HEK293 (cell line): ENCODE data around the gene SHC3.

Experiments used
- CTCF ChIA-PET: fragments of 350-600 bp; formaldehyde crosslinking; extraction: SDS; loops from one replicate; lab custom pipeline; 2021; ENCODE audit warnings: antibody characterized with exemption; lab: Yijun Ruan, JAX
- POLR2A ChIA-PET: fragments of 300-600 bp; formaldehyde crosslinking; extraction: SDS; loops from one replicate; lab custom pipeline; 2020; ENCODE audit warnings: antibody characterized with exemption, inconsistent platforms; lab: Yijun Ruan, JAX
- H3K27ac ChIP-seq: fragments of 200-500 bp; sonication (Bioruptor generic); 2 replicates; pipeline ENCODE4 v1.5.1; 2014; ENCODE audit warnings: low read depth, low read length, control low read depth, inconsistent platforms; ENCODE audit errors: extremely low read depth
- H3K36me3 ChIP-seq, 2 experiments: fragments of 200-500 bp in 1 of 2; sonication (Bioruptor generic) in 1 of 2; 1 replicate in 1 of 2; 2 replicates in 1 of 2; pipeline ENCODE4 v1.5.1; 2014 to 2017; ENCODE audit warnings: inconsistent platforms in 2 of 2, low read length in 2 of 2; ENCODE audit not compliant: control insufficient read depth in 2 of 2, insufficient read depth in 1 of 2
- H3K4me1 ChIP-seq: fragments of 200-500 bp; sonication (Bioruptor generic); 2 replicates; pipeline ENCODE4 v1.5.1; 2014; ENCODE audit warnings: mild to moderate bottlenecking, low read length, inconsistent platforms; ENCODE audit not compliant: control insufficient read depth, insufficient read depth
- H3K4me3 ChIP-seq: 2 replicates; pipeline ENCODE4 v1.5.1; 2011; ENCODE audit warnings: low read depth, mild to moderate bottlenecking, control low read depth, low read length, moderate library complexity
- H3K9me3 ChIP-seq: fragments of 200-500 bp; sonication (Bioruptor generic); 2 replicates; pipeline ENCODE4 v1.5.1; 2014; ENCODE audit warnings: low read depth, low read length, inconsistent platforms; ENCODE audit not compliant: control insufficient read depth, insufficient read depth
- HOXC10 ChIP-seq: sonication (generic); formaldehyde crosslinking; IDR thresholded peaks from 2 replicates; pipeline ENCODE4 v1.8.1; 2023; ENCODE audit warnings: mild to moderate bottlenecking, missing genetic modification reagents
- SCRT2 ChIP-seq: fragments of 450-650 bp; formaldehyde crosslinking; IDR thresholded peaks from 2 replicates; pipeline ENCODE4 v1.5.1; 2016; ENCODE audit warnings: missing biosample characterization, missing genetic modification characterization
- TCF7L2 ChIP-seq: IDR thresholded peaks from 2 replicates; pipeline ENCODE4 v1.6.1; 2011; ENCODE audit warnings: low read depth, mild to moderate bottlenecking, inconsistent platforms, low read length, moderate library complexity, borderline replicate concordance
- ZFP69B ChIP-seq: fragments of 450-650 bp; formaldehyde crosslinking; IDR thresholded peaks from 2 replicates; pipeline ENCODE4 v1.5.1; 2016; ENCODE audit warnings: missing biosample characterization, missing genetic modification characterization
- ZNF140 ChIP-seq: fragments of 450-650 bp; formaldehyde crosslinking; IDR thresholded peaks from 2 replicates; pipeline ENCODE4 v1.5.1; 2016; ENCODE audit warnings: missing biosample characterization, missing genetic modification characterization
- ZNF16 ChIP-seq: fragments of 450-650 bp; formaldehyde crosslinking; IDR thresholded peaks from 2 replicates; pipeline ENCODE4 v1.5.1; 2016; ENCODE audit warnings: low read depth, missing biosample characterization, missing genetic modification characterization
- ZNF174 ChIP-seq: fragments of 450-650 bp; formaldehyde crosslinking; IDR thresholded peaks from 2 replicates; pipeline ENCODE4 v1.5.0; 2017; ENCODE audit warnings: missing biosample characterization, mild to moderate bottlenecking, missing genetic modification characterization
- ZNF341 ChIP-seq: fragments of 450-650 bp; formaldehyde crosslinking; IDR thresholded peaks from 2 replicates; pipeline ENCODE4; 2016; ENCODE audit warnings: low read depth, missing biosample characterization, missing genetic modification characterization
- ZNF350 ChIP-seq: fragments of 450-650 bp; formaldehyde crosslinking; IDR thresholded peaks from 2 replicates; pipeline ENCODE4 v1.5.0; 2017; ENCODE audit warnings: missing biosample characterization, mild to moderate bottlenecking, missing genetic modification characterization
- ZNF561 ChIP-seq: fragments of 450-650 bp; IDR thresholded peaks from 2 replicates; pipeline ENCODE4 v1.5.1; 2018; ENCODE audit warnings: missing biosample characterization, missing genetic modification characterization, borderline replicate concordance
- ZNF600 ChIP-seq: fragments of 450-650 bp; formaldehyde crosslinking; IDR thresholded peaks from 2 replicates; pipeline ENCODE4 v1.5.1; 2016; ENCODE audit warnings: missing biosample characterization, missing genetic modification characterization
- ZNF837 ChIP-seq: fragments of 450-650 bp; formaldehyde crosslinking; IDR thresholded peaks from 2 replicates; pipeline ENCODE4 v1.5.1; 2016; ENCODE audit warnings: missing biosample characterization, missing genetic modification characterization
- ZXDB ChIP-seq: fragments of 450-650 bp; formaldehyde crosslinking; IDR thresholded peaks from 2 replicates; pipeline ENCODE4 v1.5.1; 2016; ENCODE audit warnings: missing biosample characterization, missing genetic modification characterization
- TF ChIP-seq, protein P1 (sequence below): fragments of 450-650 bp; formaldehyde crosslinking; IDR thresholded peaks from 2 replicates; pipeline ENCODE4 v1.5.1; 2017; ENCODE audit warnings: missing biosample characterization, missing genetic modification characterization
- TF ChIP-seq, protein P2 (sequence below): fragments of 450-650 bp; formaldehyde crosslinking; optimal IDR thresholded peaks from 2 replicates; pipeline ENCODE3; 2016; ENCODE audit warnings: missing biosample characterization, mild to moderate bottlenecking, missing genetic modification characterization
- TF ChIP-seq, protein P3 (sequence below): fragments of 450-650 bp; formaldehyde crosslinking; IDR thresholded peaks from 2 replicates; pipeline ENCODE4 v1.5.1; 2016; ENCODE audit warnings: missing biosample characterization, missing genetic modification characterization
- TF ChIP-seq, protein P4 (sequence below): fragments of 450-650 bp; formaldehyde crosslinking; IDR thresholded peaks from 2 replicates; pipeline ENCODE4 v1.5.1; 2017; ENCODE audit warnings: missing biosample characterization, mild to moderate bottlenecking, missing genetic modification characterization, moderate library complexity

Gene SHC3

DNA sequence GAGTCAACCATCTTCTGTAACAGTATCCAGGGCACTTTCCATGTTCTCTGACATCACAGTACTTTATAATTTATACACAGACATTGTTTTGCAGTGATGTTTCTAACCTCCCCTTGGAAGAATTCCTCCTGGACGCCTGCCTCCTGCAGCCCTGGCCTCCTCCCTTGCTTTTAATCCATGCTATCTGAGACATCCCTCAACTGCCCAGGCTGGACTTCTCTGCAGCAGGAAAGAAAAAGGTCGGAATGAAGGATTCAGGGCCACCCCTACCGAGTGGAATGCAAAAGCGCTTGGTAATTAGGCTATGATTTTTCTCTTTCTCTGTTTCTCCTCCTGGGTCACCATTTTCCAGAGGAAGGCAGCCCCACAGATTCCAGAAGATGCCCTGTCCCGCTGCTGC is 47.0 kb upstream of the SHC3 start:
- TF ChIP-seq ZNF350 (tag by site-specific recombination) (no peak), ZNF174 (tag by site-specific recombination) (no peak), HOXC10 (CRISPR knock-in tag) (no peak), ZNF600 (tag by site-specific recombination) (no peak), ZNF16 (tag by site-specific recombination) (no peak), ZNF837 (tag by site-specific recombination) (no peak), ZXDB (no peak), SCRT2 (tag by site-specific recombination) (no peak), ZNF341 (no peak), TCF7L2 (no peak), ZNF561 (tag by site-specific recombination) (no peak)
- TF ChIP-seq, protein P1, sequence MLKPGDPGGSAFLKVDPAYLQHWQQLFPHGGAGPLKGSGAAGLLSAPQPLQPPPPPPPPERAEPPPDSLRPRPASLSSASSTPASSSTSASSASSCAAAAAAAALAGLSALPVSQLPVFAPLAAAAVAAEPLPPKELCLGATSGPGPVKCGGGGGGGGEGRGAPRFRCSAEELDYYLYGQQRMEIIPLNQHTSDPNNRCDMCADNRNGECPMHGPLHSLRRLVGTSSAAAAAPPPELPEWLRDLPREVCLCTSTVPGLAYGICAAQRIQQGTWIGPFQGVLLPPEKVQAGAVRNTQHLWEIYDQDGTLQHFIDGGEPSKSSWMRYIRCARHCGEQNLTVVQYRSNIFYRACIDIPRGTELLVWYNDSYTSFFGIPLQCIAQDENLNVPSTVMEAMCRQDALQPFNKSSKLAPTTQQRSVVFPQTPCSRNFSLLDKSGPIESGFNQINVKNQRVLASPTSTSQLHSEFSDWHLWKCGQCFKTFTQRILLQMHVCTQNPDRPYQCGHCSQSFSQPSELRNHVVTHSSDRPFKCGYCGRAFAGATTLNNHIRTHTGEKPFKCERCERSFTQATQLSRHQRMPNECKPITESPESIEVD: no peak
- TF ChIP-seq, protein P2, sequence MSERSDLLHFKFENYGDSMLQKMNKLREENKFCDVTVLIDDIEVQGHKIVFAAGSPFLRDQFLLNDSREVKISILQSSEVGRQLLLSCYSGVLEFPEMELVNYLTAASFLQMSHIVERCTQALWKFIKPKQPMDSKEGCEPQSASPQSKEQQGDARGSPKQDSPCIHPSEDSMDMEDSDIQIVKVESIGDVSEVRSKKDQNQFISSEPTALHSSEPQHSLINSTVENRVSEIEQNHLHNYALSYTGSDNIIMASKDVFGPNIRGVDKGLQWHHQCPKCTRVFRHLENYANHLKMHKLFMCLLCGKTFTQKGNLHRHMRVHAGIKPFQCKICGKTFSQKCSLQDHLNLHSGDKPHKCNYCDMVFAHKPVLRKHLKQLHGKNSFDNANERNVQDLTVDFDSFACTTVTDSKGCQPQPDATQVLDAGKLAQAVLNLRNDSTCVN (tag by site-specific recombination): no peak
- TF ChIP-seq, protein P3, sequence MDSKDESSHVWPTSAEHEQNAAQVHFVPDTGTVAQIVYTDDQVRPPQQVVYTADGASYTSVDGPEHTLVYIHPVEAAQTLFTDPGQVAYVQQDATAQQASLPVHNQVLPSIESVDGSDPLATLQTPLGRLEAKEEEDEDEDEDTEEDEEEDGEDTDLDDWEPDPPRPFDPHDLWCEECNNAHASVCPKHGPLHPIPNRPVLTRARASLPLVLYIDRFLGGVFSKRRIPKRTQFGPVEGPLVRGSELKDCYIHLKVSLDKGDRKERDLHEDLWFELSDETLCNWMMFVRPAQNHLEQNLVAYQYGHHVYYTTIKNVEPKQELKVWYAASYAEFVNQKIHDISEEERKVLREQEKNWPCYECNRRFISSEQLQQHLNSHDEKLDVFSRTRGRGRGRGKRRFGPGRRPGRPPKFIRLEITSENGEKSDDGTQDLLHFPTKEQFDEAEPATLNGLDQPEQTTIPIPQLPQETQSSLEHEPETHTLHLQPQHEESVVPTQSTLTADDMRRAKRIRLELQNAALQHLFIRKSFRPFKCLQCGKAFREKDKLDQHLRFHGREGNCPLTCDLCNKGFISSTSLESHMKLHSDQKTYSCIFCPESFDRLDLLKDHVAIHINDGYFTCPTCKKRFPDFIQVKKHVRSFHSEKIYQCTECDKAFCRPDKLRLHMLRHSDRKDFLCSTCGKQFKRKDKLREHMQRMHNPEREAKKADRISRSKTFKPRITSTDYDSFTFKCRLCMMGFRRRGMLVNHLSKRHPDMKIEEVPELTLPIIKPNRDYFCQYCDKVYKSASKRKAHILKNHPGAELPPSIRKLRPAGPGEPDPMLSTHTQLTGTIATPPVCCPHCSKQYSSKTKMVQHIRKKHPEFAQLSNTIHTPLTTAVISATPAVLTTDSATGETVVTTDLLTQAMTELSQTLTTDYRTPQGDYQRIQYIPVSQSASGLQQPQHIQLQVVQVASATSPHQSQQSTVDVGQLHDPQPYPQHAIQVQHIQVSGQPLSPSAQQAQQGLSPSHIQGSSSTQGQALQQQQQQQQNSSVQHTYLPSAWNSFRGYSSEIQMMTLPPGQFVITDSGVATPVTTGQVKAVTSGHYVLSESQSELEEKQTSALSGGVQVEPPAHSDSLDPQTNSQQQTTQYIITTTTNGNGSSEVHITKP (tag by site-specific recombination): no peak
- TF ChIP-seq, protein P4, sequence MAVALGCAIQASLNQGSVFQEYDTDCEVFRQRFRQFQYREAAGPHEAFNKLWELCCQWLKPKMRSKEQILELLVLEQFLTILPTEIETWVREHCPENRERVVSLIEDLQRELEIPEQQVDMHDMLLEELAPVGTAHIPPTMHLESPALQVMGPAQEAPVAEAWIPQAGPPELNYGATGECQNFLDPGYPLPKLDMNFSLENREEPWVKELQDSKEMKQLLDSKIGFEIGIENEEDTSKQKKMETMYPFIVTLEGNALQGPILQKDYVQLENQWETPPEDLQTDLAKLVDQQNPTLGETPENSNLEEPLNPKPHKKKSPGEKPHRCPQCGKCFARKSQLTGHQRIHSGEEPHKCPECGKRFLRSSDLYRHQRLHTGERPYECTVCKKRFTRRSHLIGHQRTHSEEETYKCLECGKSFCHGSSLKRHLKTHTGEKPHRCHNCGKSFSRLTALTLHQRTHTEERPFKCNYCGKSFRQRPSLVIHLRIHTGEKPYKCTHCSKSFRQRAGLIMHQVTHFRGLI (tag by site-specific recombination): no peak
- no peaks in the 10 kb centered on the region for H3K36me3 ChIP-seq
- no peaks in the 10 kb centered on the region for H3K4me1 ChIP-seq
- no peaks in the 10 kb centered on the region for H3K9me3 ChIP-seq
- H3K4me3 ChIP-seq: no peak overlapping the region
- H3K27ac ChIP-seq: no peak overlapping the region
- CTCF ChIA-PET: no interaction called here
- POLR2A ChIA-PET: no interaction called here

DNA sequence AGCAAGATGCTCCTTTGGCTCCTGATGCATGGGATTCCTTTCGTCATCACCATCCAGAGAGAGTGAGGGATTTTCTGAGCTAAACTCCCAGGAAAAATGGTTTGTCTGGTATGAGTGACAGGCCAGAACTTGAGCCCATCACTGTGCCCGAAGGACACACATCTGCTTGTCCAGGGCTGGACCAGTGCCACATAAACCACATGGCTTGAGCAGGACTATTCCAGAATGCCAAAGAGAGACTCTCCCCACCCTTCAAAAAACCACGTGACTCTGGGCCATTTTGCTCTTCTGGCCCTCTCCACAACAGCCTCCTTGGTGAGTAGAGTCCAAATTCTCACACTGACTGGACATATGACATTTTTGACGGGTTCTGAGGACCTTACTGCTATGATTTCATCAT is 46.4 kb upstream of the SHC3 start:
- no peak overlapping the region for H3K4me3 ChIP-seq
- H3K36me3 ChIP-seq: no peaks in the 10 kb centered on the region
- H3K9me3 ChIP-seq: no peaks in the 10 kb centered on the region
- CTCF ChIA-PET: no interaction called here
- no peaks in the 10 kb centered on the region for H3K4me1 ChIP-seq
- TF ChIP-seq ZNF140 (tag by site-specific recombination) (no peak), ZFP69B (tag by site-specific recombination) (no peak)
- POLR2A ChIA-PET: no interaction called here
- no peak overlapping the region for H3K27ac ChIP-seq
